ACC112 (cell line): ENCODE data around the gene STAT3.
"Not testable (repeated sequence)": the region's sequence is repeated elsewhere in the genome, so short reads cannot be mapped to it uniquely, and the experiment has no call there.

ENCODE experiments used
- H2AFZ ChIP-seq: fragments of 200-600 bp; sonication (generic); one replicate; pipeline ENCODE4 v1.6.0; 2017; ENCODE audit warnings: antibody characterized with exemption, low read length; ENCODE audit not compliant: unreplicated experiment
- H3K27ac ChIP-seq: fragments of 200-600 bp; sonication (generic); 2 replicates; pipeline ENCODE4 v1.5.1; 2014; ENCODE audit warnings: low read depth, mild to moderate bottlenecking, antibody characterized with exemption, low read length, moderate library complexity
- H3K27me3 ChIP-seq: fragments of 200-600 bp; sonication (generic); 2 replicates; pipeline ENCODE4 v1.6.1; 2014; ENCODE audit warnings: mild to moderate bottlenecking, antibody characterized with exemption, low read length, moderate library complexity, mixed read lengths; ENCODE audit not compliant: insufficient read depth
- H3K36me3 ChIP-seq: fragments of 200-600 bp; sonication (generic); 2 replicates; pipeline ENCODE4 v1.6.1; 2016; ENCODE audit warnings: mild to moderate bottlenecking, antibody characterized with exemption, low read length, moderate library complexity, mixed read lengths; ENCODE audit not compliant: insufficient read depth
- H3K4me1 ChIP-seq: fragments of 200-600 bp; sonication (generic); one replicate; pipeline ENCODE4 v1.6.1; 2016; ENCODE audit warnings: low read length, mixed read lengths; ENCODE audit not compliant: insufficient read depth, unreplicated experiment, control insufficient read depth
- H3K4me3 ChIP-seq: fragments of 200-600 bp; sonication (generic); 2 replicates; pipeline ENCODE4 v1.5.1; 2014; ENCODE audit warnings: mild to moderate bottlenecking, low read depth, low read length
- H3K79me2 ChIP-seq: fragments of 200-600 bp; sonication (generic); one replicate; pipeline ENCODE4 v1.6.0; 2016; ENCODE audit warnings: low read length; ENCODE audit not compliant: control insufficient read depth, unreplicated experiment, insufficient read depth

The STAT3 gene

GRCh38 chr17:42380935-42381334, 7.3 kb downstream of the STAT3 start:
- no peaks in the 10 kb centered on the region for H3K36me3 ChIP-seq
- H3K4me3 ChIP-seq: no peak overlapping the region
- no peaks in the 10 kb centered on the region for H3K27me3 ChIP-seq
- H3K79me2 ChIP-seq: peaks cover 93% of the 10 kb centered on the region
- no peak overlapping the region for H2AFZ ChIP-seq
- H3K4me1 ChIP-seq: peaks cover 17% of the 10 kb centered on the region
- H3K27ac ChIP-seq: no peak overlapping the region

DNA sequence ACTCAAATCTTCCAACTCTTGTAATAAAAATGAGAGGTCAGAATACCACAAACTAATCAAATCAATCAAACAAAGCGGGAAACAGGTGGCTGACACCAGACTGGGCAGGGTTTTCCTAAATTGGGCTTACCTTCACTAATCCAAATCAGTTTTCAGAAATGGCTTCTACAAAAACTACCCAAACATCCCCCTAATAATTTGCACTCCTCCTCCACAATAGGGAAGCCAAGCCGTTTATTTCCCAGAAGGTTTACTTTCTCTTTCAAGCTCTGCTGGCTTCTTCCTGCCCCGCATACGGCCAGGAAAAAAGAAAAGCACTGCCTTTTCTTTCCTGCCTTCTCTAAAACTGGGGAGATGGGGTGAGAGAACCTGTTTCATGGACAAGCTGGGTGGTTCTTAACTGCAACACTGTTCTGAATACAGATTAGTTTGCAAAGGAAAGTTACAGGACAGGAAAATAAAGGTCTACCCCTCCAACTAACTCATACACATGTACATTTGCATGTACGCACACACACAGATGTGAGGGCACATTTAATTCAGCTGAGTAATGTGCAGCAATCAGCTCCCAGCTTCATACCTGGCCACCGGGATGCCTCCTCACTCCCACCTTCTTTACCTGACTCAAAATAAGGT, 9.2 kb downstream of the STAT3 start:
- Histone ChIP-seq H3K4me1 (peaks cover 17% of the 10 kb centered on the region), H3K4me3 (peak overlapping the region; percentile 75)

DNA sequence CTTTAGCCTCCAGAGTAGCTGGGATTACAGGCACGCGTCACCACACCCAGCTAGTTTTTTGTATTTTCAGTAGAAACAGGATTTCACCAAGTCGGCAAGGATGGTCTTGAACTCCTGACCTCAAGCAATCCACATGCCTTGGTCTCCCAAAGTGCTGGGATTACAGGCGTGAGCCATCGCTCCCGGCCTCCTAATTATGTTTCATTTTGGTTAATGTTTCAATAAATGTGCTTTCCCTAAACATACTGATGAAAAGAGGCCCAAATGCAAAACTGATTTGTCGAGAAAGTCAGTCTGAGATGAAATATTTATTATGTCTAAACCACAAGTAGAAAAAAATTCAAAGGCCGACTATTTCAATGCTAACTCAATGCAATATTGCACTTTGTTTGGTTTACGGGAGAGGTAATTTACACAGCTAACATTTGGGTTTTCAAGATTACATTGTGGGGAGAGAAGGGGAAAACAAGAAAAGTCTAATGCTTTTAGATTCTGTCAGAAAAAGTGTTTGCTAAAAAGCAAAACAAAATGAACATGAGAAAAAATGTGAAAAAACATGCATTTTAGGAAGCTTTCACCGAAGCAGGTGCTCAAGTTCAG, 9.8 kb downstream of the STAT3 start:
- Histone ChIP-seq H2AFZ (no peak overlapping the region), H3K4me1 (peaks cover 17% of the 10 kb centered on the region), H3K27ac (peak overlapping the region; percentile 55; the same call in 1 of the 2 replicates), H3K36me3 (no peaks in the 10 kb centered on the region), H3K4me3 (peak overlapping the region; percentile 75), H3K79me2 (peaks cover 86% of the 10 kb centered on the region), H3K27me3 (no peaks in the 10 kb centered on the region)

More for the DNA sequence above, 9.2 kb downstream of the STAT3 start:
- Histone ChIP-seq H3K36me3 (no peaks in the 10 kb centered on the region), H3K27me3 (no peaks in the 10 kb centered on the region), H2AFZ (no peak overlapping the region), H3K79me2 (peaks cover 87% of the 10 kb centered on the region), H3K27ac (peak overlapping the region; percentile 55)

GRCh38 chr17:42373896-42374295, 14.3 kb downstream of the STAT3 start:
- H3K79me2 ChIP-seq: peaks cover 70% of the 10 kb centered on the region
- no peak overlapping the region for H2AFZ ChIP-seq
- peaks cover 7% of the 10 kb centered on the region for H3K4me1 ChIP-seq
- no peak overlapping the region for H3K27ac ChIP-seq
- peaks cover 6% of the 10 kb centered on the region for H3K36me3 ChIP-seq
- no peak overlapping the region for H3K4me3 ChIP-seq
- no peaks in the 10 kb centered on the region for H3K27me3 ChIP-seq

- Histone ChIP-seq H3K36me3 (peaks cover 6% of the 10 kb centered on the region), H3K79me2 (peaks cover 66% of the 10 kb centered on the region), H2AFZ (no peak overlapping the region), H3K27me3 (no peaks in the 10 kb centered on the region), H3K4me1 (peaks cover 18% of the 10 kb centered on the region), H3K4me3 (no peak overlapping the region), H3K27ac (no peak overlapping the region)
Measured at GRCh38 chr17:42372142-42372541, 16.1 kb downstream of the STAT3 start.

DNA sequence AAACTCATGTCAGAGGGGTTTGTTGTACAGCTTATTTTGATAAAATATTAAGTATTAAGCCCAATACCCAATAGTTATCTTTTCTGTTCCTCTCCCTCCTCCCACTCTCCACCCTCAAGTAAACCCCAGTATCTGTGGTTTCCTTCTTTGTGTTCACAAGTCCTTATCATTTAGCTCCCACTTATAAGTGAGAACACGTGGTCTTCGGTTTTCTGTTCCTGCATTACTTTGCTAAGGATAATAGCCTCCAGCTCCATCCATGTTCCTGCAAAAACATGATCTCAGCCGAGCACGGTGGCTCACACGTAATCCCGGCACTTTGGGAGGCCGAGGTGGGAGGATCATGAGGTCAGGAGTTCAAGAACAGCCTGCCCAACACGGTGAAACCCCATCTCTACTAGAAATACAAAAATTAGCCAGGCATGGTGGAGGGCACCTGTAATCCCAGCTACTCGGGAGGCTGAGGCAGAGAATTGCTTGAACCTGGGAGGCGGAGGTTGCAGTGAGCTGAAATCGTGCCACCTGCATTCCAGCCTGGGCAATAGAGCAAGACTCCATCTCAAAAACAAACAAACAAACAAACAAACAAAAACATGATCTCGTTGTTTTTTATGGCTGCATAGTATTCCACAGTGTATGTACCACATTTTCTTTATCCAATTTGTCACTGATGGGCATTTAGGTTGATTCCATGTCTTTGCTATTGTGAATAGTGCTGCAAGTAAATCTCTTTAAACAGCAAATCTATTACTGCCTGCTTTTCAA, 19.3 kb downstream of the STAT3 start:
- H3K4me3 ChIP-seq, H3K27me3 ChIP-seq, H2AFZ ChIP-seq, H3K36me3 ChIP-seq, H3K27ac ChIP-seq: not testable (repeated sequence)
- Histone ChIP-seq H3K4me1 (peaks cover 47% of the 10 kb centered on the region), H3K79me2 (peaks cover 62% of the 10 kb centered on the region)

DNA sequence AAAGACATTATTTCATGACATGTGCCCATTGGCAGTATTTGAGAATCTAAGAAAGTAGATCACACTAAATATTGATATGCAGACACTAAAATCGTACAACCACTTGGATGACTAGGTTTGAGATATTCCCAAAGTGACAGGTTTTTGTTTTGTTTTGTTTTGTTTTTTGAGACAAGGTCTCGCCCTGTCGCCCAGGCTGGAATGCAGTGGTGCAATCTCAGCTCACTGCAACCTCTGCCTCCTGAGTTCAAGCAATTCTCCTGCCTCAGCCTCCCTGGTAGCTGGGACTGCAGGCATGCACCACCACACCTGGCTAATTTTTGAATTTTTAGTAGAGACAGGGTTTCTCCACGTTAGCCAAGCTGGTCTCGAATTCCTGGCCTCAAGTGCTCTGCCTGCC, 19.9 kb downstream of the STAT3 start:
- not testable (repeated sequence) for H3K27me3 ChIP-seq, H3K36me3 ChIP-seq, H2AFZ ChIP-seq, H3K4me3 ChIP-seq
- Histone ChIP-seq H3K27ac (0 out of 2 replicates have a peak overlapping the region, but pooled peaks have one; percentile 6), H3K79me2 (peaks cover 66% of the 10 kb centered on the region), H3K4me1 (peaks cover 54% of the 10 kb centered on the region)

DNA sequence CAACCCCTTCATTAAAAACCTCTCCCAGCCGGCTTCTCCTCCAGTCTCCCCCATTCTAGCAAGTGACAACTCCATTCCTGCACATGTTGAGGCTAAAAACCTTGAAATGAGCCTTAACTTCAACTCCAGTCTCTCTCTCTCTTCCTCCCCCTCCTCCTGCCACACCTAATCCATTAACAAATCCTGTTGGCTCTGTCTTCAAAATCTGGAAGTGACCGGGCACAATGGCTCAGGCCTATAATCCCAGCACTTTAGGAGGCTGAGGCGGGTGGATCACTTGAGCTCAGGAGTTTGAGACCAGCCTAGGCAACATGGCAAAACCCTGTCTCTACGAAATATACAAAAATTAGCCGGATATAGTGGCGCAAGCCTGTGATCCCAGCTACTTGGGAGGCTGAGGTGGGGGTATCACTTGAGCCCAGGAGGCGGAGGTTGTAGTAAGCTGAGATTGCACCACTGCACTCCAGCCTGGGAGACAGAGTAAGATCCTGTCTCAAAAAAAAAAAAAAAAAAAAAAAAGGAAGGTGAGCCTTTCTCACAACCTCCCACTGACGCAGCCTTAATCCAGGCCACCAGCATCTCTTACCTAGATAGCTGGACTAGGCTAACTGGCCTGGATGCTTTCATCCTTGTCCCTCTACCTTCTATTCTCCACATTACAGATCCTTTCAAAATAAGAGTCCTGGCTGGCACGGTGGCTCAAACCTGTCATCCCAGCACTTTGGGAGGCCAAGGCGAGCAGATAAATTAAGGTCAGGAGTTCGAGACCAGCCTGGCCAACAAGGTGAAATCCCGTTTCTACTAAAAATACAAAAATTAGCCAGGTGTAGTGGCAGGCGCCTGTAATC, 21.8 kb downstream of the STAT3 start:
- peak overlapping the region; percentile 93 for H3K27ac ChIP-seq
- H3K27me3 ChIP-seq, H2AFZ ChIP-seq, H3K4me3 ChIP-seq, H3K36me3 ChIP-seq: not testable (repeated sequence)
- peaks cover 76% of the 10 kb centered on the region for H3K79me2 ChIP-seq
- H3K4me1 ChIP-seq: peaks cover 70% of the 10 kb centered on the region

GRCh38 chr17:42365136-42365535, 23.1 kb downstream of the STAT3 start:
- H3K36me3 ChIP-seq: no peaks in the 10 kb centered on the region
- H3K79me2 ChIP-seq: peaks cover 75% of the 10 kb centered on the region
- H3K27ac ChIP-seq: peak overlapping the region; percentile 93
- H2AFZ ChIP-seq: peak overlapping the region; percentile 5
- H3K27me3 ChIP-seq: no peaks in the 10 kb centered on the region
- peaks cover 78% of the 10 kb centered on the region for H3K4me1 ChIP-seq
- H3K4me3 ChIP-seq: peak overlapping the region; percentile 52
